Measurements from ENCODE around the gene CDK13.
"Not testable (repeated sequence)": the region's sequence is repeated elsewhere in the genome, so short reads cannot be mapped to it uniquely, and the experiment has no call there.

Gene CDK13

DNA sequence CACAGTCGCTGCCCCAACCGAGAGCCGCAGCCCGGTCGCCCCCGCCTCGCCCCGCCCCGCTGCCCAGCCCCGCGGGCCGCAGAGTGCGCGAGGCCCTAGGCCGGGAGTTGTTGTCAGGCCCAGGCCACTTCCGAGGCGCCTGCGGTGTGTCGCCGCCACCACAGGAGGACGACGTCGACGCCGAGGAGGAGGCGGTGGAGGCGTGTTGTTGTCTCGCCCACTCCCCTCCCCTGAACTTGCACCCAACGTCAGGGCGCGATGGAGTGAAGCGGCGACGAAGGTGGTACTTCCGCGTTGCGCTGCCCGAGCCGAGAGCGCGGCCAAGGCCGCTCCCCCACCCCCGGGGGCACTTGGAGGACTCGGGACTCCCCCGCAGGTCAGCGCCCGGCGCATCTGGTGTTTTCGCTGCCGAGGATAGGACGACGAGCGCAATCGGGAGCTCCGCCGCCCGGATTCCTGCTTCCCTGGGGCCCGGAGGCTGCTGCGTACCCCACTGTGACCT is at the start of gene CDK13:
CDK13 (plus strand) TSS at position 286 of the 502 bp plus-strand sequence. CDS start 386 bp downstream, outside the sequence.
- DNase-seq (ENCODE audit: low read depth, low spot score), result peak; percentile 75
- Histone ChIP-seq H3K4me1 (ENCODE audit: insufficient read depth, insufficient read length) (no peaks in the 10 kb centered on the region), H3K9ac (ENCODE audit: insufficient read length, low read depth) (peak within 1 kb of the TSS; percentile 99), H3K4me3 (ENCODE audit: insufficient read length, low read depth) (peak within 1 kb of the TSS; percentile 92), H3K9me3 (ENCODE audit: insufficient read depth, low read length) (no peaks in the 10 kb centered on the region), H3K36me3 (ENCODE audit: insufficient read depth, insufficient read length, low read length) (peaks cover 8% of the 10 kb centered on the region), H3K27me3 (ENCODE audit: insufficient read depth, insufficient read length) (no peaks in the 10 kb centered on the region)
- no peak for TF ChIP-seq ZNF274 (IDR thresholded peaks at IDR 0.05; ENCODE audit: low read depth, low read length)
- TF ChIP-seq YY1 (IDR thresholded peaks at IDR 0.05; ENCODE audit: insufficient read depth, insufficient read length), result no peak
- no peak for TF ChIP-seq SUZ12 (IDR thresholded peaks at IDR 0.05; ENCODE audit: extremely low read depth, insufficient read depth, insufficient read length)

DNA sequence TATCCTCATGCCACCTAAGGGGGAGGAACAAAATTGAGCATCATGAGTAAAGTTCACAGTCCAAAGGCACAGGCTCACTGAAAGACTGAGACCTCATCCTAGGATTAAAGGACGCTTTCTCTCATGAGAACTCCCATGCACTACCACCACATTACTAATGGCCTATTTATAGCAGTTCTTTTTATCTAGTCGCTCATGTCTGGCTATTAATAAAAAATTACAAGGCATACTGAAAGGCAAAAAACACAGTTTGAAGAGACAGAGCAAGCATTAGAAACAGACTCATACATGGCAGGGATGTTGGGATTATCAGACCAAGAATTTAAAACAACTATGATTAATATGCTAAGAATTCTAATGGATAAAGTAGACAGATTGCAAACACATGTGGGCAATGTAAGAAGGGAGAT is 46.0 kb upstream of the CDK13 start:
- no peaks in the 10 kb centered on the region for H3K4me1 ChIP-seq (ENCODE audit: insufficient read depth, insufficient read length)
- no peaks in the 10 kb centered on the region for H3K27me3 ChIP-seq (ENCODE audit: insufficient read depth, insufficient read length)
- no peak overlapping the region for H3K4me3 ChIP-seq (ENCODE audit: insufficient read length, low read depth)
- no peak for DNase-seq (ENCODE audit: low read depth, low spot score)
- TF ChIP-seq SUZ12 (IDR thresholded peaks at IDR 0.05; ENCODE audit: extremely low read depth, insufficient read depth, insufficient read length) (no peak), ZNF274 (IDR thresholded peaks at IDR 0.05; ENCODE audit: low read depth, low read length) (no peak), YY1 (IDR thresholded peaks at IDR 0.05; ENCODE audit: insufficient read depth, insufficient read length) (no peak)
- no peak overlapping the region for H3K9ac ChIP-seq (ENCODE audit: insufficient read length, low read depth)
- no peaks in the 10 kb centered on the region for H3K36me3 ChIP-seq (ENCODE audit: insufficient read depth, insufficient read length, low read length)
- no peaks in the 10 kb centered on the region for H3K9me3 ChIP-seq (ENCODE audit: insufficient read depth, low read length)

DNA sequence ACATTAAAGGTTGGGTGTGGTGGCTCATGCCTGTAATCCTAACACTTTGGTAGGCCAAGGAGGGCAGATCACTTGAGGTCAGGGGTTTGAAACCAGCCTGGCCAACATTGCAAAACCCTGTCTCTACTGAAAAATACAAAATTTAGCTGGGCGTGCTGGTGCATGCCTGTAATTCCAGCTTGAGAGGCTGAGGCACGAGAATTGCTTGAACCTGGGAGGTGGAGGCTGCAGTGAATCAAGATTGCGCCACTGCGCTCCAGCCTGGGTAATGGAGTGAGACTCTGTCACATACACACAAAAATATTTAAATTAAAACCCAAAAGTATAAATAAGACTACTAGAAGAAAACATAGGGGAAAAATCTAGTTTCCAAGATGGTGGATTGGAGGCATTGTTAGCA is 41.9 kb upstream of the CDK13 start:
- Histone ChIP-seq H3K9ac (ENCODE audit: insufficient read length, low read depth) (no peak overlapping the region), H3K9me3 (ENCODE audit: insufficient read depth, low read length) (peaks cover 5% of the 10 kb centered on the region; the same call in 1 of the 2 replicates), H3K4me1 (ENCODE audit: insufficient read depth, insufficient read length) (no peaks in the 10 kb centered on the region), H3K36me3 (ENCODE audit: insufficient read depth, insufficient read length, low read length) (no peaks in the 10 kb centered on the region), H3K4me3 (ENCODE audit: insufficient read length, low read depth) (no peak overlapping the region), H3K27me3 (ENCODE audit: insufficient read depth, insufficient read length) (no peaks in the 10 kb centered on the region)
- DNase-seq (ENCODE audit: low read depth, low spot score), result no peak
- TF ChIP-seq SUZ12 (IDR thresholded peaks at IDR 0.05; ENCODE audit: extremely low read depth, insufficient read depth, insufficient read length) (no peak), YY1 (IDR thresholded peaks at IDR 0.05; ENCODE audit: insufficient read depth, insufficient read length) (no peak), ZNF274 (IDR thresholded peaks at IDR 0.05; ENCODE audit: low read depth, low read length) (no peak)

DNA sequence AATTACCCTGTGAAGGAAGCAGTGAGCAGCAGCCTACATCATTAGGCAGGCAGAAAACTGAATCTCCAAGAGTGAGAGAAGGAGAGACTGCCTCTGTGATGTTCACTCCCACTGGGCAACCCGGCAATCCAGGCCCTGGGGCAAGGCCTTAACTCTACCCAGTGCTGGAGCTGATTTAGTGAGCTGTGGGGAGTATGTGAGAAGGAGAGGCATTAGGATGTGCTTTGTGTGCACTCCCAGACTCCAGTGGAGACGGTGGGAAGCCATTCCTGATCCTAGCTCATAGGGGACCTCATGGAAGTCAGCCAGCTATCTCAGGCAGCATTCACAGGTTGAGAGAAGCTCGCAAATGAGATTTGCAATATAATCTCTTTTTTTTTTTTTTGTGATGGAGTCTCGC is 41.1 kb upstream of the CDK13 start:
- Histone ChIP-seq H3K36me3 (ENCODE audit: insufficient read depth, insufficient read length, low read length) (no peaks in the 10 kb centered on the region), H3K9me3 (ENCODE audit: insufficient read depth, low read length) (peaks cover 5% of the 10 kb centered on the region; the same call in 1 of the 2 replicates), H3K4me3 (ENCODE audit: insufficient read length, low read depth) (no peak overlapping the region), H3K9ac (ENCODE audit: insufficient read length, low read depth) (no peak overlapping the region), H3K4me1 (ENCODE audit: insufficient read depth, insufficient read length) (no peaks in the 10 kb centered on the region), H3K27me3 (ENCODE audit: insufficient read depth, insufficient read length) (no peaks in the 10 kb centered on the region)
- no peak for TF ChIP-seq ZNF274 (IDR thresholded peaks at IDR 0.05; ENCODE audit: low read depth, low read length)
- no peak for TF ChIP-seq SUZ12 (IDR thresholded peaks at IDR 0.05; ENCODE audit: extremely low read depth, insufficient read depth, insufficient read length)
- no peak for TF ChIP-seq YY1 (IDR thresholded peaks at IDR 0.05; ENCODE audit: insufficient read depth, insufficient read length)
- no peak for DNase-seq (ENCODE audit: low read depth, low spot score)

DNA sequence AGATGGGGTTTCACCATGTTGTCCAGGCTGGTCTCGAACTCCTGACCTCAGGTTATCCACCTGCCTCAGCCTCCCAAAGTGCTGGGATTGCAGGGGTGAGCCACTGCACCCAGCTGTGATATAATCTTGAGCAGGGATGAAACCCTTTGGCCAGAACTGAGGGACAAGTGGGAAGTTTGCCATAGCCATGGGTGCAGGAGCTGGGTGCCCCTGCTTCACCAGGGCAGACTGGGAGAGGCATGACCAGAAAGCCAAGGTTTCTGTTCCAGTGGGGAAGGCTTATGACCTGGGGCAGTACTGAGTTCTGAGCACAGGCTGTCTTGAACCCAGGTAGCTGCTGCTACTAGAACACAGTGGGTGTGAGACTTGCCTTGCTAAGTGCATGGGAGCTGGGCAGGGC is 40.5 kb upstream of the CDK13 start:
- H3K27me3 ChIP-seq (ENCODE audit: insufficient read depth, insufficient read length), result no peaks in the 10 kb centered on the region
- TF ChIP-seq ZNF274 (IDR thresholded peaks at IDR 0.05; ENCODE audit: low read depth, low read length) (no peak), SUZ12 (IDR thresholded peaks at IDR 0.05; ENCODE audit: extremely low read depth, insufficient read depth, insufficient read length) (no peak), YY1 (IDR thresholded peaks at IDR 0.05; ENCODE audit: insufficient read depth, insufficient read length) (no peak)
- H3K9ac ChIP-seq (ENCODE audit: insufficient read length, low read depth), result no peak overlapping the region
- DNase-seq (ENCODE audit: low read depth, low spot score), result no peak
- H3K36me3 ChIP-seq (ENCODE audit: insufficient read depth, insufficient read length, low read length), result no peaks in the 10 kb centered on the region
- peaks cover 5% of the 10 kb centered on the region; the same call in 1 of the 2 replicates for H3K9me3 ChIP-seq (ENCODE audit: insufficient read depth, low read length)
- no peaks in the 10 kb centered on the region for H3K4me1 ChIP-seq (ENCODE audit: insufficient read depth, insufficient read length)
- no peak overlapping the region for H3K4me3 ChIP-seq (ENCODE audit: insufficient read length, low read depth)

DNA sequence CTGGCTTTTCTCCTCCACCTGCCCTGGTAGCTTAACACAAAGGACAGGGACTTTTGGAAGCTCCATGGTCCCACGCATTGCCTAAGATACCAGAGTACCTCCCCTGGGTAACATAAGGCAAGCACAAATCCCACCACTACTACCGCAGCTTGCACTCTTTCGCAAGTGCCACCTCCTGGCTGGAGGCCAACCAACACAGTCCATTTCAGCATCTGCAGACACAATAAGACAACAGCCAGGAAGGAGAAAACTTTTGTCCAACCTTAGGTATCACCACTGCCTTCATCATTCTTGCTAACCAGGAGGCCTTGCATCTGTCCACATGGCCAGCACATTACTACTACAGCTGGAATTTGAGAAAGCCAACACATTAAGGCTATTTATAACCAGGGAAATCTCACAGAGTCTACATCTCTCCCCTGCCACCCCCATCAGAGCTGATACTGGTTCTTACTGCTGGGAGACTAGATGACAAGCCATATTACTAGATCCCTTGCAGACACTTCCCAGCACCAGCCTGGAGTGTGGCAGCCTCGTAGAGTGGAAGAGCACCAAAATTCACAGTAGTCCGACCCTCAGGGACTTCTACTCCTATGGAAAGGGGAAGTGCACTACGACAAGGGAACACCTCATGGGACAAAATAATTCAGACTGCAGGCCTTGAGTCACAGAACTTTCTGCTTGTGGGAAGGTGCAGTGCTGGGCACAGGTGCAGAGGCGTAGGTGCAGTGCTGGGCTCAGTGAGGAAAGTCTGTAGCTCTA is 39.8 kb upstream of the CDK13 start:
- Histone ChIP-seq H3K4me3 (ENCODE audit: insufficient read length, low read depth) (no peak overlapping the region), H3K4me1 (ENCODE audit: insufficient read depth, insufficient read length) (no peaks in the 10 kb centered on the region)
- DNase-seq (ENCODE audit: low read depth, low spot score), result no peak

DNA sequence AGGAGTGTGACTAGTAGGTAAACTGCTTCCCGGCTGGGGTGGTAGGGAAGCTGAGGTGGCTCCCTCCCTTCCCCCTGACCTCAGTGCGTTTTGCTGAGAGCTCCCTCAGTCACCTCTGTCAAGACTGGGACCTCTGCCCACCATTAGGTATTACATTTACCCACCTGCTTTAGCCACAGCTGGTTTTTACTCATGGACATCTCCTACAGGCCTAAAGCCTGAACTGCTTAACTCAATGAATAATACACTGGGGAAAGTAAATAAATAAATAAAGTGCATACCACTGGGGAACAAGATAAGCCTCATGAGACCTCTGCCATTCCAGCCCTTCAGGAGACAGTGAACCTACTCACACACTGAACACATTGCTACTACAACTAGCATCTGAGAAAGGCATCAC is 38.9 kb upstream of the CDK13 start:
- Histone ChIP-seq H3K9ac (ENCODE audit: insufficient read length, low read depth) (no peak overlapping the region), H3K4me3 (ENCODE audit: insufficient read length, low read depth) (no peak overlapping the region)

More for the DNA sequence above, 39.8 kb upstream of the CDK13 start:
- H3K9me3 ChIP-seq (ENCODE audit: insufficient read depth, low read length), result peaks cover 5% of the 10 kb centered on the region; the same call in 1 of the 2 replicates
- no peaks in the 10 kb centered on the region for H3K36me3 ChIP-seq (ENCODE audit: insufficient read depth, insufficient read length, low read length)
- TF ChIP-seq YY1 (IDR thresholded peaks at IDR 0.05; ENCODE audit: insufficient read depth, insufficient read length), result no peak
- no peak for TF ChIP-seq SUZ12 (IDR thresholded peaks at IDR 0.05; ENCODE audit: extremely low read depth, insufficient read depth, insufficient read length)
- no peak for TF ChIP-seq ZNF274 (IDR thresholded peaks at IDR 0.05; ENCODE audit: low read depth, low read length)
- no peaks in the 10 kb centered on the region for H3K27me3 ChIP-seq (ENCODE audit: insufficient read depth, insufficient read length)
- no peak overlapping the region for H3K9ac ChIP-seq (ENCODE audit: insufficient read length, low read depth)

DNA sequence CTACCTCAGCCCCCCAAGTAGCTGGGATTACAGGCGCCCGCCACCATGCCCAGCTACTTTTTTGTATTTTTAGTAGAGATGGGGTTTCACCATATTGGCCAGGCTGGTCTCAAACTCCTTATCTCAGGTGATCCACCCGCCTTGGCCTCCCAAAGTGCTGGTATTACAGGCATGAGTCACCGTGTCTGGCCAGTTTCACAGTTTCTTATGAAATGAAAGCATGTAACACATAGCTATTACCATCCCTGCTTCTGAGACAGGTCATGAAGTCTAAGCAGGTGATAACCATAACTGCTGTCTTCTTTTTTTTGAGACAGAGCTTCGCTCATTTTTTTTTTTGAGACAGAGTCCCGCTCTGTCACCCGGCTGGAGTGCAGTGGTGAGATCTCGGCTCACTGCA is 34.2 kb upstream of the CDK13 start:
- H3K9me3 ChIP-seq (ENCODE audit: insufficient read depth, low read length); H3K4me3 ChIP-seq (ENCODE audit: insufficient read length, low read depth); DNase-seq (ENCODE audit: low read depth, low spot score); H3K4me1 ChIP-seq (ENCODE audit: insufficient read depth, insufficient read length); H3K27me3 ChIP-seq (ENCODE audit: insufficient read depth, insufficient read length); H3K36me3 ChIP-seq (ENCODE audit: insufficient read depth, insufficient read length, low read length); H3K9ac ChIP-seq (ENCODE audit: insufficient read length, low read depth): not testable (repeated sequence)

More for the DNA sequence above, 38.9 kb upstream of the CDK13 start:
- TF ChIP-seq YY1 (IDR thresholded peaks at IDR 0.05; ENCODE audit: insufficient read depth, insufficient read length), result no peak
- TF ChIP-seq ZNF274 (IDR thresholded peaks at IDR 0.05; ENCODE audit: low read depth, low read length), result no peak
- TF ChIP-seq SUZ12 (IDR thresholded peaks at IDR 0.05; ENCODE audit: extremely low read depth, insufficient read depth, insufficient read length), result no peak
- no peak for DNase-seq (ENCODE audit: low read depth, low spot score)
- H3K9me3 ChIP-seq (ENCODE audit: insufficient read depth, low read length), result peaks cover 5% of the 10 kb centered on the region; the same call in 1 of the 2 replicates
- no peaks in the 10 kb centered on the region for H3K4me1 ChIP-seq (ENCODE audit: insufficient read depth, insufficient read length)
- H3K36me3 ChIP-seq (ENCODE audit: insufficient read depth, insufficient read length, low read length), result no peaks in the 10 kb centered on the region
- no peaks in the 10 kb centered on the region for H3K27me3 ChIP-seq (ENCODE audit: insufficient read depth, insufficient read length)
